Gastroesophageal sphincter (tissue), 4 donors: ENCODE results near the gene ATL3. TPM values are rescaled to one million over a fixed set of nuclear protein-coding genes. Genes with fewer than 3 reads are reported as not detected.

Source experiments
- ATAC-seq: fragments of 150-250 bp; one replicate; pipeline ENCODE4 v1.9.1; 2016; ENCODE audit warnings: mild to moderate bottlenecking, moderate library complexity
- H3K27ac ChIP-seq, 4 donors: fragments of 200-600 bp; sonication (generic) in 3 of 4; 1 replicate in 3 of 4; 2 replicates in 1 of 4; pipeline ENCODE4 v1.5.1; 2016 to 2019
- H3K27me3 ChIP-seq: fragments of 200-600 bp; sonication (generic); one replicate; pipeline ENCODE4 v1.5.1; 2019
- H3K36me3 ChIP-seq, 2 donors: fragments of 200-600 bp; sonication (generic); one replicate each; pipeline ENCODE4 v1.5.1; 2019; ENCODE audit warnings: control low read depth in 1 of 2
- H3K4me1 ChIP-seq, 3 donors: fragments of 200-600 bp; sonication (generic); 1 replicate in 2 of 3; 2 replicates in 1 of 3; pipeline ENCODE4 v1.5.1; 2016 to 2019; ENCODE audit warnings: control low read depth in 2 of 3
- H3K4me3 ChIP-seq, 2 donors: fragments of 200-600 bp; sonication (generic); one replicate each; pipeline ENCODE4 v1.5.1; 2019; ENCODE audit warnings: mild to moderate bottlenecking in 1 of 2, moderate library complexity in 1 of 2
- H3K9me3 ChIP-seq, 3 donors: fragments of 200-600 bp; sonication (generic); one replicate each; pipeline ENCODE4 v1.5.1; 2017 to 2019; ENCODE audit warnings: control low read depth in 2 of 3
- CTCF ChIP-seq, 4 experiments: fragments of 200-600 bp in 2 of 4; fragments of 450-650 bp in 2 of 4; sonication (generic) in 1 of 4; IDR thresholded peaks; one replicate each; pipeline ENCODE4 v1.5.1; 2017 to 2019; ENCODE audit warnings: antibody characterized with exemption in 4 of 4, mild to moderate bottlenecking in 2 of 4, moderate library complexity in 2 of 4
- EP300 ChIP-seq: sonication (generic); formaldehyde crosslinking; IDR thresholded peaks from one replicate; pipeline ENCODE4 v1.6.1; 2017; ENCODE audit warnings: antibody characterized with exemption, mild to moderate bottlenecking
- POLR2A ChIP-seq, 2 donors: fragments of 450-650 bp; IDR thresholded peaks; one replicate each; pipeline ENCODE4 v1.6.1; 2017; ENCODE audit warnings: antibody characterized with exemption in 2 of 2, mild to moderate bottlenecking in 2 of 2, moderate library complexity in 1 of 2
- POLR2AphosphoS5 ChIP-seq: sonication (generic); formaldehyde crosslinking; IDR thresholded peaks from one replicate; pipeline ENCODE4 v1.6.1; 2017; ENCODE audit warnings: antibody characterized with exemption
- WGBS, 2 donors: methylation state at CpG; one replicate each; pipeline ENCODE4 v1.1.5; 2018; ENCODE audit warnings: low coverage in 1 of 2; 5-methylcytosine and 5-hydroxymethylcytosine counted together
- total RNA-seq, 4 donors: library from RNA; depleted of rRNA; stranded (reverse); fragments of >200 nt; gene quantifications; one replicate each; pipeline ENCODE4 v1.1.0, GENCODE V29; 2016

Gene ATL3
- total RNA-seq, 4 donors from 2014 or later = 155 to 221 (median 202) TPM

- peak; percentile 97 for ATAC-seq
- H3K4me3 ChIP-seq = peak within 1 kb of the TSS; percentile 81 to 91
- H3K27ac ChIP-seq = peak within 1 kb of the TSS; percentile 84 to 97 (median 95)
- peaks cover 0 to 48% (median 14%) of the 10 kb centered on the region in 3 donors for H3K4me1 ChIP-seq
- H3K9me3 ChIP-seq = no peaks in the 10 kb centered on the region
- no peaks in the 10 kb centered on the region for H3K36me3 ChIP-seq
- 1% methylated on average over 22 to 25 of the region's 74 CpGs for WGBS, 2 donors
- no peak for TF ChIP-seq EP300
- peak; percentile 98 for TF ChIP-seq POLR2AphosphoS5
- TF ChIP-seq POLR2A (IDR thresholded peaks at IDR 0.05) = peak; percentile 94
- TF ChIP-seq CTCF (IDR thresholded peaks at IDR 0.05) = peak in 1 of 4 experiments; percentile 84
- H3K27me3 ChIP-seq = no peaks in the 10 kb centered on the region
These were observed 10.3 kb upstream of the ATL3 start, which contains the start of gene RTN3 for GRCh38 chr11:63681321-63682065. RTN3 (plus strand) TSS chr11:63681500; CDS start chr11:63681637, 137 bp downstream.

GRCh38 chr11:63680834-63681320 is 9.7 kb upstream of the ATL3 start:
- 8 to 9% methylated on average over 13 to 17 of the region's 18 CpGs for WGBS, 2 donors
- no peaks in the 10 kb centered on the region for H3K27me3 ChIP-seq
- H3K36me3 ChIP-seq = no peaks in the 10 kb centered on the region
- H3K27ac ChIP-seq = peak overlapping the region; percentile 43 to 97 (median 95)
- peak; percentile 20 for ATAC-seq
- peak overlapping the region; percentile 27 to 91 for H3K4me3 ChIP-seq
- TF ChIP-seq POLR2AphosphoS5 (no peak), CTCF (IDR thresholded peaks at IDR 0.05) (no peak), EP300 (no peak), POLR2A (IDR thresholded peaks at IDR 0.05) (no peak)
- peaks cover 0 to 43% (median 13%) of the 10 kb centered on the region in 3 donors for H3K4me1 ChIP-seq
- H3K9me3 ChIP-seq = no peaks in the 10 kb centered on the region

- Histone ChIP-seq H3K9me3 (no peaks in the 10 kb centered on the region), H3K4me1 (peaks cover 0 to 25% (median 12%) of the 10 kb centered on the region in 3 donors), H3K27me3 (no peaks in the 10 kb centered on the region), H3K27ac (no peak overlapping the region), H3K4me3 (no peak overlapping the region), H3K36me3 (no peaks in the 10 kb centered on the region)
- 38 to 58% methylated on average over 4 of the region's 4 CpGs for WGBS, 2 donors
- ATAC-seq = no peak
- no peak for TF ChIP-seq POLR2AphosphoS5
- no peak for TF ChIP-seq POLR2A (IDR thresholded peaks at IDR 0.05)
- TF ChIP-seq CTCF (IDR thresholded peaks at IDR 0.05) = no peak
- TF ChIP-seq EP300 = no peak
These were observed 2.4 kb upstream of the ATL3 start for GRCh38 chr11:63673579-63673978.

GRCh38 chr11:63672936-63673539 is 1.9 kb upstream of the ATL3 start:
- Histone ChIP-seq H3K36me3 (no peaks in the 10 kb centered on the region), H3K4me3 (no peak overlapping the region), H3K9me3 (no peaks in the 10 kb centered on the region), H3K27me3 (no peaks in the 10 kb centered on the region), H3K27ac (no peak overlapping the region), H3K4me1 (peaks cover 0 to 30% (median 17%) of the 10 kb centered on the region in 3 donors)
- no peak for ATAC-seq
- WGBS, 2 donors = 100% methylated on average over 1 of the region's 1 CpG; no CpG with 5 or more reads in 1 of the 2 donors
- TF ChIP-seq EP300 (no peak), CTCF (IDR thresholded peaks at IDR 0.05) (no peak), POLR2A (IDR thresholded peaks at IDR 0.05) (no peak), POLR2AphosphoS5 (no peak)
